ENCODE data around the gene FBXO42.

FBXO42 gene

GRCh38 chr1:16296643-16297042 is 55.6 kb downstream of the FBXO42 start:
- H3K9ac ChIP-seq, result no peak overlapping the region
- no peak overlapping the region for H3K27ac ChIP-seq
- H3K4me3 ChIP-seq (IDR thresholded peaks at IDR 0.05; ENCODE audit: insufficient read depth, low read depth, low read length), result no peak overlapping the region
- no peak for TF ChIP-seq CTCF (conservative IDR thresholded peaks at IDR 0.05; ENCODE audit: low read depth, low read length)
- H3K4me2 ChIP-seq, result no peak overlapping the region
- no peaks in the 10 kb centered on the region for H4K20me1 ChIP-seq (ENCODE audit: insufficient read depth)
- H3K36me3 ChIP-seq (ENCODE audit: insufficient read depth), result no peaks in the 10 kb centered on the region
- no peaks in the 10 kb centered on the region for H3K4me1 ChIP-seq (ENCODE audit: low read depth, poor library complexity, severe bottlenecking)
- no peaks in the 10 kb centered on the region for H3K27me3 ChIP-seq (ENCODE audit: insufficient read depth, low read depth)
- H2AFZ ChIP-seq (ENCODE audit: low read depth), result no peak overlapping the region
- no peaks in the 10 kb centered on the region for H3K79me2 ChIP-seq (ENCODE audit: insufficient read depth, low read depth)

GRCh38 chr1:16294219-16295212 is 57.8 kb downstream of the FBXO42 start:
- Histone ChIP-seq H3K9ac (no peak overlapping the region), H2AFZ (ENCODE audit: low read depth) (no peak overlapping the region), H3K27me3 (ENCODE audit: insufficient read depth, low read depth) (no peaks in the 10 kb centered on the region), H3K4me2 (no peak overlapping the region), H3K79me2 (ENCODE audit: insufficient read depth, low read depth) (no peaks in the 10 kb centered on the region), H3K36me3 (ENCODE audit: insufficient read depth) (no peaks in the 10 kb centered on the region), H4K20me1 (ENCODE audit: insufficient read depth) (no peaks in the 10 kb centered on the region), H3K27ac (no peak overlapping the region), H3K4me1 (ENCODE audit: low read depth, poor library complexity, severe bottlenecking) (no peaks in the 10 kb centered on the region), H3K4me3 (IDR thresholded peaks at IDR 0.05; ENCODE audit: insufficient read depth, low read depth, low read length) (no peak overlapping the region)
- no peak for TF ChIP-seq CTCF (conservative IDR thresholded peaks at IDR 0.05; ENCODE audit: low read depth, low read length)

GRCh38 chr1:16293538-16293937 is 58.7 kb downstream of the FBXO42 start:
- Histone ChIP-seq H2AFZ (ENCODE audit: low read depth) (no peak overlapping the region), H3K4me1 (ENCODE audit: low read depth, poor library complexity, severe bottlenecking) (no peaks in the 10 kb centered on the region), H3K4me3 (IDR thresholded peaks at IDR 0.05; ENCODE audit: insufficient read depth, low read depth, low read length) (no peak overlapping the region), H3K79me2 (ENCODE audit: insufficient read depth, low read depth) (no peaks in the 10 kb centered on the region), H3K4me2 (no peak overlapping the region), H3K27me3 (ENCODE audit: insufficient read depth, low read depth) (no peaks in the 10 kb centered on the region), H3K27ac (no peak overlapping the region), H3K36me3 (ENCODE audit: insufficient read depth) (no peaks in the 10 kb centered on the region), H3K9ac (no peak overlapping the region), H4K20me1 (ENCODE audit: insufficient read depth) (no peaks in the 10 kb centered on the region)
- TF ChIP-seq CTCF (conservative IDR thresholded peaks at IDR 0.05; ENCODE audit: low read depth, low read length), result no peak

GRCh38 chr1:16292739-16293138 is 59.5 kb downstream of the FBXO42 start:
- Histone ChIP-seq H2AFZ (ENCODE audit: low read depth) (no peak overlapping the region), H3K27ac (no peak overlapping the region), H3K4me1 (ENCODE audit: low read depth, poor library complexity, severe bottlenecking) (no peaks in the 10 kb centered on the region), H3K9ac (no peak overlapping the region), H3K4me3 (IDR thresholded peaks at IDR 0.05; ENCODE audit: insufficient read depth, low read depth, low read length) (no peak overlapping the region), H4K20me1 (ENCODE audit: insufficient read depth) (no peaks in the 10 kb centered on the region), H3K36me3 (ENCODE audit: insufficient read depth) (no peaks in the 10 kb centered on the region), H3K4me2 (no peak overlapping the region), H3K79me2 (ENCODE audit: insufficient read depth, low read depth) (no peaks in the 10 kb centered on the region), H3K27me3 (ENCODE audit: insufficient read depth, low read depth) (no peaks in the 10 kb centered on the region)
- TF ChIP-seq CTCF (conservative IDR thresholded peaks at IDR 0.05; ENCODE audit: low read depth, low read length), result no peak

Data from KMS-11 (cell line).